H9 (cell line): ENCODE results near the gene HDX. TPM values are rescaled to one million over a fixed set of nuclear protein-coding genes. Genes with fewer than 3 reads are reported as not detected.

ENCODE experiments used
- DNase-seq: peaks from one replicate; pipeline ENCODE4 v3.0.0-alpha.2; 2017
- H2AFZ ChIP-seq: one replicate; pipeline ENCODE4 v1.6.1; 2013; ENCODE audit warnings: mild to moderate bottlenecking, low read length, control low read depth, moderate library complexity
- H2AK5ac ChIP-seq: 2 replicates; pipeline ENCODE4 v1.6.1; 2013; ENCODE audit warnings: low read length, control low read depth, mixed read lengths; ENCODE audit not compliant: insufficient read length
- H2BK120ac ChIP-seq: one replicate; pipeline ENCODE4 v1.6.1; 2013; ENCODE audit warnings: low read depth, mild to moderate bottlenecking, low read length, control low read depth, inconsistent platforms; ENCODE audit not compliant: poor library complexity, severe bottlenecking
- H2BK12ac ChIP-seq: 2 replicates; pipeline ENCODE4 v1.6.1; 2013; ENCODE audit warnings: low read length, control low read depth, mixed read lengths, low read depth; ENCODE audit not compliant: insufficient read length
- H2BK15ac ChIP-seq: 2 replicates; pipeline ENCODE4 v1.6.1; 2013; ENCODE audit warnings: low read depth, low read length, control low read depth
- H2BK20ac ChIP-seq: one replicate; pipeline ENCODE4 v1.6.1; 2013; ENCODE audit warnings: low read depth, mild to moderate bottlenecking, low read length, control low read depth, inconsistent platforms; ENCODE audit not compliant: poor library complexity, severe bottlenecking
- H2BK5ac ChIP-seq: 2 replicates; pipeline ENCODE4 v1.6.1; 2013; ENCODE audit warnings: low read length, control low read depth, mixed read lengths; ENCODE audit not compliant: insufficient read length
- H3K14ac ChIP-seq: 2 replicates; pipeline ENCODE4 v1.6.1; 2013; ENCODE audit warnings: low read length, control low read depth; ENCODE audit not compliant: insufficient read depth
- H3K18ac ChIP-seq: 2 replicates; pipeline ENCODE4 v1.6.1; 2013; ENCODE audit warnings: low read depth, mild to moderate bottlenecking, mixed read lengths, low read length, control low read depth; ENCODE audit not compliant: insufficient read length
- H3K23ac ChIP-seq: 2 replicates; pipeline ENCODE4 v1.6.1; 2013; ENCODE audit warnings: low read length, control low read depth, mixed read lengths, low read depth; ENCODE audit not compliant: insufficient read length
- H3K23me2 ChIP-seq: 2 replicates; pipeline ENCODE4 v1.6.1; 2013; ENCODE audit warnings: low read depth, mild to moderate bottlenecking, mixed read lengths, low read length, control low read depth; ENCODE audit not compliant: insufficient read length, poor library complexity, severe bottlenecking
- H3K27ac ChIP-seq: 2 replicates; pipeline ENCODE4 v1.5.1; 2013; ENCODE audit warnings: low read length, control low read depth, mixed read lengths, low read depth; ENCODE audit not compliant: insufficient read length
- H3K27me3 ChIP-seq: 2 replicates; pipeline ENCODE4 v1.6.1; 2013; ENCODE audit warnings: low read length, control low read depth, inconsistent platforms; ENCODE audit not compliant: insufficient read depth
- H3K4ac ChIP-seq: 2 replicates; pipeline ENCODE4 v1.6.1; 2013; ENCODE audit warnings: low read depth, mild to moderate bottlenecking, control low read depth, inconsistent platforms, low read length, moderate library complexity
- H3K4me1 ChIP-seq: 2 replicates; pipeline ENCODE4 v1.6.1; 2013; ENCODE audit warnings: low read length, control low read depth, inconsistent platforms; ENCODE audit not compliant: insufficient read depth
- H3K4me2 ChIP-seq: 2 replicates; pipeline ENCODE4 v1.6.1; 2013; ENCODE audit warnings: low read length, control low read depth, mixed read lengths; ENCODE audit not compliant: insufficient read length, insufficient read depth
- H3K56ac ChIP-seq: 2 replicates; pipeline ENCODE4 v1.6.1; 2013; ENCODE audit warnings: low read depth, mild to moderate bottlenecking, mixed read lengths, low read length, control low read depth; ENCODE audit not compliant: insufficient read length
- H3K79me1 ChIP-seq: 2 replicates; pipeline ENCODE4 v1.6.1; 2013; ENCODE audit warnings: low read depth, mild to moderate bottlenecking, moderate library complexity, low read length, control low read depth, inconsistent platforms; ENCODE audit not compliant: insufficient read depth, poor library complexity, severe bottlenecking
- H3K79me2 ChIP-seq: 2 replicates; pipeline ENCODE4 v1.6.1; 2013; ENCODE audit warnings: low read length, control low read depth, inconsistent platforms; ENCODE audit not compliant: insufficient read depth
- H3K9ac ChIP-seq: 2 replicates; pipeline ENCODE4 v1.6.1; 2013; ENCODE audit warnings: low read length, control low read depth, mixed read lengths; ENCODE audit not compliant: insufficient read length; ENCODE audit errors: extremely low read depth
- H3K9me3 ChIP-seq: one replicate; pipeline ENCODE4 v1.6.1; 2013; ENCODE audit warnings: low read depth, low read length, inconsistent platforms; ENCODE audit not compliant: control insufficient read depth
- H3T11ph ChIP-seq: one replicate; pipeline ENCODE4 v1.6.1; 2013; ENCODE audit warnings: mild to moderate bottlenecking, low read length, control low read depth, inconsistent platforms
- H4K20me1 ChIP-seq: one replicate; pipeline ENCODE4 v1.6.1; 2013; ENCODE audit not compliant: control insufficient read depth, insufficient read length, insufficient read depth
- H4K5ac ChIP-seq: 2 replicates; pipeline ENCODE4 v1.6.1; 2013; ENCODE audit warnings: low read depth, mild to moderate bottlenecking, mixed read lengths, low read length, control low read depth; ENCODE audit not compliant: insufficient read length
- H4K8ac ChIP-seq: replicated peaks from 2 replicates; pipeline ENCODE4 v1.6.1; 2013; ENCODE audit warnings: low read length, control low read depth, mixed read lengths, low read depth; ENCODE audit not compliant: insufficient read length
- H4K91ac ChIP-seq: 2 replicates; pipeline ENCODE4 v1.6.1; 2013; ENCODE audit warnings: low read depth, mild to moderate bottlenecking, moderate library complexity, mixed read lengths, low read length, control low read depth; ENCODE audit not compliant: insufficient read length
- H3K27ac Mint-ChIP-seq, 3 experiments: 2 replicates in 2 of 3; 3 replicates in 1 of 3; pipeline ENCODE4 v1.8.0; 2020 to 2021; ENCODE audit warnings: mixed read lengths in 3 of 3, mild to moderate bottlenecking in 1 of 3, moderate library complexity in 1 of 3
- H3K27me3 Mint-ChIP-seq: 2 replicates; pipeline ENCODE4 v1.8.0; 2021; ENCODE audit warnings: low read depth, mild to moderate bottlenecking, moderate library complexity, mixed read lengths
- H3K36me3 Mint-ChIP-seq, 3 experiments: 2 replicates in 2 of 3; 3 replicates in 1 of 3; pipeline ENCODE4 v1.8.0; 2020 to 2021; ENCODE audit warnings: low read depth in 3 of 3, mixed read lengths in 3 of 3; ENCODE audit not compliant: insufficient read depth in 1 of 3
- H3K4me1 Mint-ChIP-seq, 2 experiments: 2 replicates each; pipeline ENCODE4 v1.8.0; 2020; ENCODE audit warnings: mixed read lengths in 2 of 2
- H3K4me3 Mint-ChIP-seq, 2 experiments: 2 replicates in 1 of 2; 3 replicates in 1 of 2; pipeline ENCODE4 v1.8.0; 2020 to 2021; ENCODE audit warnings: mild to moderate bottlenecking in 2 of 2, mixed read lengths in 2 of 2, moderate library complexity in 1 of 2
- H3K9me3 Mint-ChIP-seq, 2 experiments: 2 replicates in 1 of 2; 3 replicates in 1 of 2; pipeline ENCODE4 v1.8.0; 2020; ENCODE audit warnings: mild to moderate bottlenecking in 2 of 2, mixed read lengths in 2 of 2, moderate library complexity in 1 of 2
- WGBS: extraction: QIAGEN DNeasy Blood & Tissue Kit; methylation state at CpG from one replicate; pipeline ENCODE4 v1.1.7; 2013; ENCODE audit warnings: missing lambda C conversion rate, low lambda C conversion rate, mixed read lengths; ENCODE audit not compliant: insufficient read length; ENCODE audit errors: extremely low coverage; 5-methylcytosine and 5-hydroxymethylcytosine counted together
- total RNA-seq: library from RNA; stranded (reverse); gene quantifications from 2 replicates; pipeline ENCODE4 v1.2.1, GENCODE V29; 2021
- TF ChIP-seq, protein P1 (sequence below): fragments of 200-600 bp; sonication (generic); conservative IDR thresholded peaks from 3 replicates; pipeline ENCODE4 v1.8.0; 2021; ENCODE audit warnings: antibody characterized with exemption, mild to moderate bottlenecking

HDX gene
- total RNA-seq, 1 experiment from 2014 or later = 5.0 TPM

DNA sequence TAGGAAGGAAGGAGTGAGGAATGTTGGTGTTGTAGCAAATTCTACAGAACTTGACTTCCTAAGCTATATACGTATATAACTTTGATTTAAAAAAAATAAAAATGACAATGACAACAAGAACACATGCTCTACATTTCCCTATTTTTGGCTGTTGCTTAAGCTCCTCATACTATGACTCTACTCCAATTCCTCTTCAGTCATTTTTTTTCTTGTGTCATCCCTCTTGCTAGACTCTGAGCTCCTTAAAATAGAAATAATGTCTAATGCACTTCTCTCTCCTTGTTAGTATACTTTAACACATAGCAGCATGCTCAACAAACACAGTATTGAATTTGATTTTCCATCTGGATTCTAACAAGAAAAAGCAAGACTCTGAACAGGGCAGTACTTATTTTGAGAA is 144.0 kb downstream of the HDX start:
- H3K9ac ChIP-seq = no peak overlapping the region
- H3K4me2 ChIP-seq = no peak overlapping the region
- no peak for DNase-seq
- Mint-ChIP-seq H3K4me1 (peaks cover 0 to 1% of the 10 kb centered on the region in 2 experiments; a peak in 1 of 4 replicates), H3K27me3 (no peaks in the 10 kb centered on the region), H3K36me3 (peaks cover 0 to 5% (median 0%) of the 10 kb centered on the region in 3 experiments; a peak in 1 of 7 replicates), H3K9me3 (peaks cover 34 to 35% of the 10 kb centered on the region in 2 experiments), H3K4me3 (no peak overlapping the region), H3K27ac (no peak overlapping the region)
- H3K4me1 ChIP-seq = no peaks in the 10 kb centered on the region
- no CpG with 5 or more reads among the region's 1 CpG for WGBS
- no peak overlapping the region for H4K91ac ChIP-seq
- no peak overlapping the region for H4K5ac ChIP-seq
- TF ChIP-seq, protein P1, sequence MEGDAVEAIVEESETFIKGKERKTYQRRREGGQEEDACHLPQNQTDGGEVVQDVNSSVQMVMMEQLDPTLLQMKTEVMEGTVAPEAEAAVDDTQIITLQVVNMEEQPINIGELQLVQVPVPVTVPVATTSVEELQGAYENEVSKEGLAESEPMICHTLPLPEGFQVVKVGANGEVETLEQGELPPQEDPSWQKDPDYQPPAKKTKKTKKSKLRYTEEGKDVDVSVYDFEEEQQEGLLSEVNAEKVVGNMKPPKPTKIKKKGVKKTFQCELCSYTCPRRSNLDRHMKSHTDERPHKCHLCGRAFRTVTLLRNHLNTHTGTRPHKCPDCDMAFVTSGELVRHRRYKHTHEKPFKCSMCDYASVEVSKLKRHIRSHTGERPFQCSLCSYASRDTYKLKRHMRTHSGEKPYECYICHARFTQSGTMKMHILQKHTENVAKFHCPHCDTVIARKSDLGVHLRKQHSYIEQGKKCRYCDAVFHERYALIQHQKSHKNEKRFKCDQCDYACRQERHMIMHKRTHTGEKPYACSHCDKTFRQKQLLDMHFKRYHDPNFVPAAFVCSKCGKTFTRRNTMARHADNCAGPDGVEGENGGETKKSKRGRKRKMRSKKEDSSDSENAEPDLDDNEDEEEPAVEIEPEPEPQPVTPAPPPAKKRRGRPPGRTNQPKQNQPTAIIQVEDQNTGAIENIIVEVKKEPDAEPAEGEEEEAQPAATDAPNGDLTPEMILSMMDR = no peak
- no peak overlapping the region for H2BK20ac ChIP-seq
- no peak overlapping the region for H2BK5ac ChIP-seq
- no peak overlapping the region for H4K8ac ChIP-seq
- H3K23me2 ChIP-seq = no peaks in the 10 kb centered on the region
- no peak overlapping the region for H3K23ac ChIP-seq
- H3K56ac ChIP-seq = no peak overlapping the region
- no peaks in the 10 kb centered on the region for H3K79me1 ChIP-seq
- no peak overlapping the region for H2BK12ac ChIP-seq
- no peak overlapping the region for H2BK15ac ChIP-seq
- H2AK5ac ChIP-seq = no peak overlapping the region
- no peak overlapping the region for H3K14ac ChIP-seq
- no peak overlapping the region for H3K4ac ChIP-seq
- no peak overlapping the region for H3T11ph ChIP-seq
- H3K79me2 ChIP-seq = no peaks in the 10 kb centered on the region
- no peak overlapping the region for H2AFZ ChIP-seq
- H3K27ac ChIP-seq = no peak overlapping the region
- no peak overlapping the region for H3K18ac ChIP-seq
- peaks cover 20% of the 10 kb centered on the region for H3K9me3 ChIP-seq
- H3K27me3 ChIP-seq = no peaks in the 10 kb centered on the region
- H4K20me1 ChIP-seq = no peaks in the 10 kb centered on the region
- H2BK120ac ChIP-seq = no peak overlapping the region
